Choroid plexus epithelial cell (primary cell): ENCODE measurements around the gene TNFAIP8L2.

Source experiments
- DNase-seq: peaks from one replicate; pipeline ENCODE4 v3.0.0-alpha.2; 2010; ENCODE audit warnings: low read depth
- H3K4me3 ChIP-seq: 2 replicates; pipeline ENCODE4 v1.5.1; 2011; ENCODE audit warnings: low read depth, mild to moderate bottlenecking, control low read depth, low read length, moderate library complexity
- CTCF ChIP-seq: conservative IDR thresholded peaks from 2 replicates; pipeline ENCODE4 v1.5.1; 2011; ENCODE audit warnings: low read depth, mild to moderate bottlenecking, control low read depth, inconsistent platforms, low read length, moderate library complexity

Gene TNFAIP8L2

GRCh38 chr1:151146072-151146411 is 10.4 kb upstream of the TNFAIP8L2 start:
- TF ChIP-seq CTCF = no peak
- no peak for DNase-seq
- H3K4me3 ChIP-seq = peak overlapping the region; percentile 78

DNA sequence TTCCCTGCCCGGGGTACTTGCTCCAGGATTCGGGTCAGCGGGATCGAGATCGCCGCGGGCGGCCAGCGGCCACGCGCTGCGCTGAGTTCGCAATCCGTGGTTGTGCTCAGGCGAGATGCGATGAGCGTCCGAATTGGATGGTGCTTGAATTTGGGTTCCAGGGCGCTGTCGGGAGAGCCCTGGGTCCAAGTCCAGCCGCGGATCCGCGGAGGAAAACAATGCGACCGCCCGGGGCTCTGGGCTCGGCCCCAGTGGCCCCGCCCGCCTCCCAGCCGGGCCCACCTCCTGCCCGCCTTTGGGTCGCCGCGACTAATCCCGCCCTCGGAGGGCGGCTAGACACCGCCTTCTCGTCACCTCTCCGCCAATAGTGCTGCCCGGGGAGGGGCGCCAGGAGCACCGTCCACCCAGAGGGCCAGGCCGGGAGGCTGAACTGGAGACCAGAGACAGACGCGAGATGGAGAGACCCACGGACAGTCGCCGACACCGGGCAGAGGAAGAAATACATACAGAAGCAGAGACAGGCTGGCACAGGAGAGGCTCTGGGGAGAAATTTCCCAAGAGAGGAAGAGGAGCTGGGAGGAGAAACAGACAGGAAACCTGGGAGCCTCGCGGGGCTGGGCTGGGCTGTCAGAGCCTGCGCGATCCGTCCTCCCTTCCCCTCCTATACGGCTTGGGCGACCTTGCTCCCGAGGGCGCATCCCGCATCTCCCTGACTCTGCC is 9.9 kb upstream of the TNFAIP8L2 start, which contains the start of gene SEMA6C:
Gene SEMA6C, minus strand, starts transcription at position 220 of the 720 bp plus-strand sequence. CDS start 4,010 bp downstream, outside the sequence.
- DNase-seq = peak; percentile 91
- TF ChIP-seq CTCF = no peak
- H3K4me3 ChIP-seq = peak within 1 kb of the TSS; percentile 78

DNA sequence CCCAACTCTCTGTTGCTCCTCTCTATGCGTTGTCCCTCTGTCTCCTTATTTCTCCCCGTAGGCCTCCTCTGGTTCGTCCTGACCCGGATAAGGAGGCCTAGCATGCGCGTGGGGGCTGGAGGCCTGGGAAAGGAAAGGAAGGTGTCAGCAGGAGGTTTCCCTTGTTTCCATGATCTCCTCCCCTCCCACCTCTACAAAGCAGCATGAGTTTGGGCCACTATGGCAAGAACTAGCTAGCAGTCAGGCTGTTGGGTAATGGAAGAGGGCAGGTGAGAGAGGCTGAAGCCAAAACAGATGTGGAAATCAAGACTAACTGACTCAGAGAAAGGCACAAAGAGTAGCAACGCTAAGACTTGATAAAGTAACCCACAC is 9.3 kb upstream of the TNFAIP8L2 start:
- H3K4me3 ChIP-seq = peak overlapping the region; percentile 78
- TF ChIP-seq CTCF = no peak
- DNase-seq = peak; percentile 65

- TF ChIP-seq CTCF = no peak
- H3K4me3 ChIP-seq = no peak overlapping the region
- DNase-seq = no peak
These were observed 8.8 kb upstream of the TNFAIP8L2 start for GRCh38 chr1:151147665-151148064.

- DNase-seq = no peak
- no peak overlapping the region for H3K4me3 ChIP-seq
- no peak for TF ChIP-seq CTCF
These were observed 650 bp downstream of the TNFAIP8L2 start for GRCh38 chr1:151157067-151157531.

GRCh38 chr1:151158326-151158725 is 1.9 kb downstream of the TNFAIP8L2 start:
- no peak for DNase-seq
- H3K4me3 ChIP-seq = no peak overlapping the region
- no peak for TF ChIP-seq CTCF

GRCh38 chr1:151158751-151159251 is 2.4 kb downstream of the TNFAIP8L2 start:
- no peak for TF ChIP-seq CTCF
- no peak overlapping the region for H3K4me3 ChIP-seq
- no peak for DNase-seq
